Renal cortical epithelial cell (primary cell): Measurements from ENCODE around the gene LTA4H. TPM values are rescaled to one million over a fixed set of nuclear protein-coding genes. Genes with fewer than 3 reads are reported as not detected.
"Not testable (repeated sequence)": the region's sequence is repeated elsewhere in the genome, so short reads cannot be mapped to it uniquely, and the experiment has no call there.

Experiments
- DNase-seq: peaks from one replicate; pipeline ENCODE4 v3.0.0-alpha.2; 2011; ENCODE audit warnings: low read depth
- total RNA-seq: library from RNA; depleted of rRNA; stranded (reverse); fragments of >200 nt; gene quantifications from 2 replicates; pipeline ENCODE4 v1.2.3, GENCODE V29; 2014

Gene LTA4H
- total RNA-seq, 1 donor from 2014 or later, result 112 TPM

DNA sequence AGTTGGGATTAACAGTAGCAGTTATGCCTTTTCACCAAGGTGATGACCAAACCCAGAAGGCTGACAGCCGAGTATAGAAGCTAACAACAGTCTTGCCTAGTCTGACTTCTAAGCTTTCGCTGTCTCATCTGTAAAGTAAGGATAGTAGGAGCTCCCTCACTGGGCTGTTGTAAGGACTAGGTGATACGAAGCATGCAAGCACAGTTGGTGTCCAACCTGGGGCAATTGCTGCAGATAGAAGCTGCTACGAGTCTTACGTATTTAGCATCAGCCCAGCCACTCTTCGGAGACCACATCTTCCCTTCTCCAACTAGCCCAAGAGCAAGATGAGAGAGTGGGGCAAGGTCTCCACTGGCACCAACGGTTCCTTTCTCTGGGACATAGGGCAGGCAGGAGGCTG is 45.3 kb downstream of the LTA4H start:
- DNase-seq, result no peak

DNA sequence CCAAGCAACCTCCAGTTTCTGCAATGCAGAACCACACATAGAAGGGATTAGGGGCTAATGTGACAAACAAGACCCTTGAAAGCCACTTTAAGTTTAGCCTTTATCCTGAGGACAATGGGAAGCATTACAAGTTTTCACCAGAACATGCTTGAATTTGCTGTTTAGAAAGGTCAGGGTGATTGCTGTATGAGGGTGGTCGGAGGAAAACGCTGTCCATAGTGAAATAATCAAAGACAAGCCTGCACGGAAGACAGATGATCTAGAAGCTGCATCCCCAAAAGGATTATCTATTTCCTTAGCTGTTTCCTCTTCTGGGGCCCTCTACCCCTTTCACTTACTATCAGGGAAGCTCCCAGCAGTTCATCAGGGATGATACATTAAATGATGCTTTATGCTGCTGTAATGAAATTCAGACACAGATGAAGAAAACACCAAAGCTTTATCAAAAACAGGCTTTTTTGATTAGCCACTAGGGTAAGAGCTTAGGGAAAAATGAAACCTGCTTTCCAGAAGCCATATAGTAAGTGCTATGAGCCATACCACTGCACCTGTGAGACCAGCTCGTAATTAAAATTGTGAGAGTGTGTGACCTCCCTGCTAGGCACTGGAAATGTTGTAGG is 45.8 kb downstream of the LTA4H start:
- DNase-seq, result no peak

DNA sequence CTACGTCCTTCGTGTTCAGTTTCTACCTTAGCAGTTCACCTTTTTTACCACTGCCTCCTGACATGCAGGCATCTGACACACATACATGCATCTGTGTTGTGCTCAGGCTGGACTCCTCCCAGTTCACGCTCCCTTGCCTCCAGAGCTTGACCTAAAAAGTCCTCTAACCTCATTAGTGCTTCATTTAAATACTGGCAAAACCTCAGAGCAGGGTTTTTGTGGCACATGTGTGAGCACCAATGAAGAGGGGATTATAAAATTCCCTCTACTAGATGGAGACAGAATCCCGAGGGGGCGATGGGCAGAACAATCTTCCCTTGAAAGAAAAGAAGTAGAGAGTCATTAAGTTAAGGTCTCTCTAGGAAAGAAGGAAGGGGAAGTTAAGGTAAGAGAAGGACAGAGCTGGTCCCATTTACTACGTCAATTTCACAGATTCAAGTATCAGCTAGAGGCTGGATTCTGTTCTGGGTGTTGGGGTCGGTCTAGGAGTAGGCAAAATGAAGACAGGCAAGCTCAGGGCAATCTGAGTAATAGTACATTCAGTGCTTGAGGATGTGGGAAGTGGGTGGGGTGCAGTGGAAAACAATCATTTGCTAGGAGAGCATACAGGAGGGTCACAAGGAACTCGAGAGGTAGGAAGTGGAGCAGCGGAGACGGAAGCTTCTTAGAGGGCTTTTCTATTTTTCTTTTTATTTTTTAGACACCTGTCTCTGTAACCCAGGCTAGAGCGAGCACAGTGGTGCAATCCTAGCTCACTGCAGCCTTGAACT is 46.7 kb downstream of the LTA4H start:
- no peak for DNase-seq

DNA sequence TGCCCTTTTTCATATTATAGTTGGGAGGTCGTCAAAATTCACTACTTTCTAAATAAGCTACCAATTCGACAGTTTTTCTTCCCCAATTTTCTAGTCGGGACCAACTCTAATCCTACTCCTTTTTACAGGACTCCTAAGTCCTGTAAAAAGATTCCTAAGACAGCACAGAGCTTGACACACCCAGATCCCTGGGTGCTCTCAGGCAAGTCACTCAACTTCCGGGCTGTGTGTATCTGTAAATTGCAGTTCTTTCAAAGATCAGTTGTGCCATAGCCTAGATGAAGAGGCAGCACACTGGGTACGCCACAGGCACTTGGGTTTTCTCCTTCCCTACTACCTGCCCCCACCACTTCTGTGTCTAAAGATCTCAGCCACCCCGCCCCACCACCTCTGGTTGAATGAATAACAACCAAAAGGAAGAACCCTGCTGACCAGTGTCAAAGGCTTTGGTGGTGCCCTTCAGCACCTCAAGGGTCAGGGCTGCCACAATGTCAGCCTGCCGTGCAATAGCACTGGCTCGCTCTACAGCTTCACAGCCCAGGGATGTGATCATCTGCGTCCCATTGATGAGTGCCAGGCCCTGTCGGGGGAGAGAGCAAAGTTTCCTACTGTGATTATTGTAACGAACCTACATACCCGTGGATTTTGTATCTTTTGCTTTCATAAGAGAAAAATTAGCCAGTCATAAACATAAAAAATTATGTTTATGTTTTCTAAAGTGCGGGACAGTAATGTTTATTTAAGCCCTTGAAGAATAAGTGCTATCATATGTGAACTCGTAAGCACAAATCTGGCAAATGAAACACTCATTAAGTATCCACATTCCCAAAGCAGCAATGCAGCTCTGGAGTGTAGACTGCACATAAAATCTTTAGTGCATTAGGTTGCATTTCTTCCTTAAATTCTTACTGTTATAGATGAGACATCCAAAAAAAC is 48.5 kb downstream of the LTA4H start:
- DNase-seq, result no peak

DNA sequence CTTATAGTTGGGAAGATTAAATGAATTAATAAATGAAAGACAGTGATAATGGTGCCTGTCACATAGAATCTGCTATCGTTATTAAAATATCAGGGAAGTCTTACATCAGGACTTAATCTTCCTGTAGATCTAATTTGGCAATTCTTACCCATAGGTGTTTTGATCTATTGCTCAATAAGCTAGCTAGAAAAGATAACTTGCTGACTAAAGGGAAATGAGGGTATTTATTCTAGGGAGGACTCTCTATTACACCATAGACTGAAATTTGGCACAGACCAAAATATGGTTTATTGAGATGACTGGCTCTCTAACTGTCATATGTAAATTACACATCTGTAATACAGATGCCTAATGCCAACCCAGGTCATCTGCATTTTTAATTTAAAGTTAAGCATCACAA is 50.7 kb downstream of the LTA4H start:
- DNase-seq, result no peak

DNA sequence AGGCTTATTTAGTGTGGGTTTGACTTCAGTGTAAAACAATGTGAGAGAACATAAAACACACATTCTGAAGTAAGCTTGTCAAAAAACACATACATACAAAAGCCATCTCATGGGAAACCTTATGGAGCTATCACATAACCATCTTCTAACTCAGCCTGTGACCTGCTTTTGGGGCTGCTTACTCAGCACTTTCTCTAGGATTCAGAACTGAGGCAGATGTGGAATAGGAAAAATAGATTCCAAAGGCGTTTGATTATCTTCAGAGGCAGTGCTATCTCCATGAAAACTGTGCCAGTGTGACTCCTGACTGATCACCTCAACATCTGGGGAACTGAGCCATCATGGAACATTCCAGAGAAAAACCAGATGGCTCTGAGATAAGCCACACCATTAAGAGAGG is 52.8 kb downstream of the LTA4H start:
- DNase-seq, result no peak

DNA sequence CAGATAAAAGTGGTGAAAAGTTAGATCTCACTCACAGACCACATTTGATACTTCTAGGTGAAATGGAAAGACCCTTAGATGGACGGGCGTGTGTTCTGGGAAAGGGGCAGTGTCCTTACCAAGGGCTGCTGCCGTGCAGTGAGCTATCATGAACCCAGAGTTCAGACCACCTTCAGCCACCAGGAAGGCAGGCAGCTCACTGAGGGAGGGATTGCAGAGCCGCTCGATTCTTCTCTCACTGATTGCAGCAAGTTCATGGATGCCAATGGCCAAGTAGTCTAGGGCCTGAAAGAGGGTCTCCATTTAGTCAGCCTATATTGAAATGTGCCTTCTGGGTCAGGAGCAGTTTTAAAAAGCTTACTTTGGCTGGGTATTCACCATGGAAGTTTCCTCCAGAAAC is 55.0 kb downstream of the LTA4H start:
- no peak for DNase-seq

DNA sequence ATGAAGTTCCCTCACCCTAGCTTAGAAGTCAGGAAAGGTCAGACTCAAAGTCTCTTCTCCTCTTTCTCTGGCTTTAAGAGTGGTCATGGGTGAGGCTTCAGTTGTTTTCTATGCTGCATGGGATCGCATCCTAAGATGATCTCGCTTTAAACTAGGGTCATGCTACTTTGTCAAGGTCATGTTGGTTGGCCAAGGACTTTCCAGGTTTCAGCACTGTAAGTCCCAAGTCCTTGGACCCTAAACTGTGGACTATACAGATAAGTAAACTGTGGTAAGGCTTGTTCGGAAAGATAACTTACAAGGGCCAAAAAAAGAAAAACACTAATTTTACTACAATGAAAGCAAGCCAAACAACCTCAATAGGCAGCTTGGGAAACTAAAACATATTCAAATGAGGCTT is 56.6 kb downstream of the LTA4H start:
- no peak for DNase-seq

DNA sequence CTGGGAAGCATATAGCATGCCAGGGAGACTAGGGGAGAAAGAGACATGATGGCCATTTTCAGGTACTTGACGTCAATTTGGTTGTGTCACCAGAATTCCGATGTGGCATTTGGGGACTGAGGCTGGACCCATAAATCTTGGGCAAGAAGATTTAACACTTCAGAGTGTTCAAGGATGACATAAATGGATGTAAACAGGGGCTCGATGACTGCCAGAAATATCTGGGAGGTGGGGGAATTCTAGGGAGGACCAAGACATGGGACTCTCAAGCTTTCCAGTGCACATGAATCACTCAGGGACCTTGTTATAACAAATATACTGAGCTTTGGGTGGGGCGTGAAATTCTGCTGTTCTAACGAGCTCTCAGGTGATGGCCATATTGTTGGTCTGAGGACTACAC is 57.0 kb downstream of the LTA4H start:
- DNase-seq, result no peak

DNA sequence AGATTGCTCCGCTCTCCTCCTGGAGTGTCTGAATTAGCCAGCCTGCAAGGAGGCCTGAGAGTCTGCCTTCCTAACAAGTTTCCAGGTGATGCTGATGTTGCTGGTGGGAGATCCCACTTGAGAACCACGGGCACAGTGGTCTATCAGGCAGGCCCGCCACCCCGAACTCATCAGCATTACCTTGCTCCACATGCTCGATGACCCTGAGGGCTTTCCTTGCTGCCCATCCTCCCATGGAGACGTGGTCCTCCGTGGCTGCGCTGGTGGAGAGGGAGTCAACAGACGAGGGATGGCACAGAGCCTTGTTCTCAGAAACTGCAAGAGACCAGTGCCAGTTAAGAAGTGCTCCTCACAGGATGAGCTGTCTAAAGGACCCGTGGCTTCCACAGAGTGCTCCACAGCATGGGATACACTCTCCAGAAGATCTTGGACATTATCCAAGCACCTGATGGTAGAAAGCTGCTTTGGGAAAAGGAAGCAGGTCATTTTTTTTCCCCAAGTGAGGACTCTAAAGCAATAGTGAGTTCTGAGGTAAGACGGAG is 57.6 kb downstream of the LTA4H start:
- DNase-seq, result no peak

DNA sequence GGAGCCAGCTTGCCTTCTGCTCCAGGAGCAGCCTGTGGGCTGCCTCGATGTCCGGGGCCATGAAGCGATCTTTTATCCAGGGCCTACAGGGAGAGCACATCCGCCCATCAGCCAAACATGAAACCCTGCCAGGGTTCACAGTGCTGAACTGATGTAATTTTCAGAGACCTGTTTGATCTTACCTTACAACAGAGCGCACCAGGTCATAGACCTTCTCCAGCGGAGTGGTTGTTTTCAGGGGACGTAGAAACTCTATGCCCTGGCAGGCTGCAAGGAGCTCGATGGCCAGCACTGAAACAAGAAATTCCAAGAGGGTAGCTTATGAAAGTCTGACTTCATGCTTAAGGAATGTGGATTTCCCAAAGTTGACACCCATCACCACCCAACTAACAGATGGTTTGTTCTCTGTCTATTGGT is 59.0 kb downstream of the LTA4H start:
- DNase-seq, result peak; percentile 51

DNA sequence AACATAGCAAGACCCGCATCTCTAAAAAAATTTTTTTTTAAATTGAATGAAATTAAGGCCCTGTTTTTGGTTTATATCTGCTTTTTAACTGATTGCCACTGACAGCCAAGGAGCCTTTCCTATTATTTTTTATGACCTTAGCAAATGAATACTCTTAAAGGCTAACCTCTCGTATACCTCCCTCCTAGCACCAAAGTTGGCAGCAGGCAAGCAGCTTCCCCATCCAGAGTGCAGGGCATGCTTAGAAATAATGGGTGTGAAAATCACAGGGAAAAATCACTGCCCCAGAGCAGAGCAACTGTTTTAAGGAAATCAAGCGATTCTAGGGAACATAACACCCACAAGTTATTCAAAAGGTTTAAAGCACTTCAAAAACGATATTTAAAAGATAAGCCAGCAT is 59.9 kb downstream of the LTA4H start:
- no peak for DNase-seq

DNA sequence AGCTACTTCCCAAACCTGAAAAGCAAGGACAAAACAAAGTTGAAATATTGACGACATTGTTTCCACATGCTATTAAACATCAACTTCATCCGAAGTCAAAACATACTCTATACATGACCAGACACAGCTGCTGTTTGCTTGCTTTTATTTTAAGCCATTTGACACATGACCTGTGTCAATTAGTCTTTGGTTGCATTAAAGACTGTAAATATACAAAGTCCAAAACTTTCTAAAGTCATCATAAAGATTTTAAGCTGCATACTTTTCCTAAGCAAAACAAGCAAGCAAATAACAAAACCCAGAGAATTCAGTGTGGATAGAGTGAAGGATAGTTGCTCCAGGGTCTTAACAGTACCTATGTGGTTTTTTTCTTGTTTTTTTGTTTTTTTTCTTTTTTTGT is 61.0 kb downstream of the LTA4H start:
- no peak for DNase-seq

DNA sequence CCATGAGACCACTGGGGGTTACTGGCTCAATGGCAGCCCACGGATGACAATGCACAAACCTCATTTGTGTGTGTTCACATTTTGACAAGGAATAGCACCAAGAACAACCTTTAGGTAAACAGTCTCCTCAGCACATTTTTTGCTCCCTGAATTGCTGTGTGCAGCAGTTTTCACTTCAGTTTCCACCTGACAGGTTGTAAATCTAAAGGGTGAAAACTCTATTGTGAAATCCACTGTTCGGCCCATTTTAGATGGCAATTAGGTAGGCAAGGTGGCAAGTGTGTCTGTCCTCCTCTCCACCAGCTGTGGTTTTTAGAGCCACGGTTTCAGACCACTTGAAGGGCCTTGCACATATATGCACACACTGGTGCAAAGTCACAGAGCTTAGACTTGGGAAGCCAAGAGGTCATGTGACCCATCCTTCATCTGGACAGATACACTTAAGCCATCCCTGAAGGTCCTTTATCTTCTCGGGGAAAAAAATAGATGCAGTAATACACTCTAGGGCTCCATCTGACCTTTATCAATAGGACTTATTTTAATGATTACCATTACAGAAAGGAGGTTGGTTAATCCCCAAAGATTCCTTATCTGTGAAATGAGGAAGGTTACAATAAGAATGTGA is 62.4 kb downstream of the LTA4H start:
- DNase-seq, result peak; percentile 22

DNA sequence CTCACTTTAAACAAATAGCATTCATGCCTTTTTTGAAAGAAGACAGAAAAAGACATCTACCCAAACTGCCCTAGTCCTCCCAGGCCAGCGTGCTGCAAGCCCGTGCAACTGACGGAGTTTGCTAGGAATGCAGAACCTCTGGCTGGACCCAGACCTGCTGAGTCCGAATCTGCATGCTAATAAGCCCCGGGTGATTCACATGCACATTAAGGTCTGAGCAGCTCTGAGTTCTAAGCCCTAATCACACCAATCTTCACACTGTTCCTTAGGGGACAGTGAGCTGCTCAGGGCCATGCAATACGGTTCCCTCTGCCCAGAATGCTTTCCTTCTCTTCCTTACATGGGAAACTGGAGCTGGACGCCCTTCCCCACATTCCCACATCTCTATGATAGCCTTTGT is 64.5 kb downstream of the LTA4H start:
- DNase-seq, result peak; percentile 70

DNA sequence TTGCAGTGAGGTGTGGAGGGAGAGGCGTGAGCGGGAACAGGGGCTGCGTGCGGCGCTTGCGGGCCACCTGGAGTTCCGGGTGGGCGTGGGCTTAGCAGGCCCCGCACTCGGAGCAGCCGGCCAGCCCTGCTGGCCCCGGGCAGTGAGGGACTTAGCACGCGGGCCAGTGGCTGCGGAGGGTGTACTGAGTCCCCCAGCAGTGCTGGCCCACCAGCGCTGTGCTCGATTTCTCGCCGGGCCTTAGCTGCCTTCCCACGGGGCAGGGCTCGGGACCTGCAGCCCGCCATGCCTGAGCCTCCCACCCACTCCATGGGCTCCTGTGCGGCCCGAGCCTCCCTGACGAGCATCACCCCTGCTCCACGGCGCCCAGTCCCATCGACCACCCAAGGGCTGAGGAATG is 66.3 kb downstream of the LTA4H start:
- DNase-seq, result not testable (repeated sequence)

DNA sequence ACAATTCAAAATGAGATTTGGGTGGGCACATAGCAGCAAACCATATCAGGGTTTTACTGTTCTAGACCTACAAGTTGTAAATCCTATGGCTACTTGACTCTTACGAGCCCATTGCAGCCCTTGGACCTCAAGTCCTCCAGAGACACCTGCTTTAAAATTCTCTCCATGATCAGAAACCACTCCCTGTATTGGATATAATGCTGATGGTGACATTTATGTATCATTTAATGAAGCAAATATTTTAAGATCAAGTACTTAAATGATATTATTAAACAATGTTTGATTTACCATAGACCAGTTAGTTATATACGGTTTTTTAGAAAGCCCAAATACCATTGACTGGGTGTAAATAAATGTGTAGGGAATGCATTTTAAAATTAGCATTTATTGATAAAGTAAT is 68.1 kb downstream of the LTA4H start:
- no peak for DNase-seq

DNA sequence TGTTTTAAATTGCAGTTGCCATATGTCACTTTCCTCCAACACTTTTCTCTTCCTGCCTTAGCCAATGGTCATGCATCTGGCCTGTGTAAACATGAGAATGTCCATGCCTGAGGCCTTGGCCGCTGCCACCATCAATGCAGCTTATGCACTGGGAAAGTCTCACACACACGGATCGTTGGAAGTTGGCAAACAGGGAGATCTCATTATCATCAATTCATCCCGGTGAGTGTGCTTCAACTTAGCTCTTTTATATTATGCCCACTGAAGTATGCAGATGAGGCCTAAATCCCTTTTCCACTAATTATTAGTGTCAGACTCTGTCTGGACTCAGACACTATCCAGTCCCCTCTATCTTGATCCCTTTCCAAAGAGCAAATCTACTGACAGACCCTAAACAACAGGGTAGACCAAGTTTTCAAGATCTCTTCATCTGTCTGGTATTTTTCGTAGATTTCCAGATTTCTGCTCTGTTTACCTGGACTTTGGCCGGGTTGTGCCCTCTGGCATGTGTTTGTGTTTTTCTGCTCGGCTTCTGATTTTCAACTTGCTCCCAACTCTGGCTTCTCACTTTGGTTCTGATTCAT is 69.0 kb downstream of the LTA4H start:
- no peak for DNase-seq

DNA sequence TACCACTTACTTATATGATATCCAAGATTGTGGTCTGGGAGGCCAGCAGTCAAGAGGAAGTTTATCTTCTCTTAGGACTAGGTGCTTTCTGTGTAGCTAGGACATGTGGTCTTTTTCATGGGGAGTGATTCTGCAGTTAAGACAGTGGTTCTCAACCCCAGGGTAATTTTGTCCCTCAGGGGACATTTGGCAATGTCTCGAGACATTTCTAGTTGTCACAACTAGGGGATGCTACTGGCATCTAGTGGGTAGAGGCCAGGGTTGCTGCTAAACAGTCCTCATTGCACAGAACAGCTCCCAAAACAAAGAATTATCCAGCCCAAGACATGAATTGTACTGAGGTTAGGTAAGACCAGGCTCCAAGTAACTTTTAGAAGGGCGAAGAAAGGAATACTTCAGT is 72.3 kb downstream of the LTA4H start:
- DNase-seq, result no peak

DNA sequence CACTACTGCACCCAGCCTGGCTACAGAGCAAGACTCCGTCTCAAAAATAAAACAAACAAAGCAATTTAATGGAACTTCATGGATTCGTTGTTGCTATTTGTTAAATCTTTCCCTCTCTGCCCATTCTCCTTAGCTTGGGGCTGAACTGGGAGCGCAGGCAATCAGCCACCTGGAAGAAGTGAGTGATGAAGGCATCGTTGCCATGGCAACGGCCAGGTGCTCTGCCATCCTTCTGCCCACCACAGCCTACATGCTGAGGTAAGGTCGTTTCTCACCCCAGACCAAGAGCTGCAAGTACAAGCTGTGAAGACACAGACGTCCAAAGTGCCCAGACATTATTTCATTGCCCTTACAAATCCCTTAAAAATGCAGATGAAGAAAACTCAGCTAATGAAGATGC is 73.2 kb downstream of the LTA4H start:
- DNase-seq, result no peak

DNA sequence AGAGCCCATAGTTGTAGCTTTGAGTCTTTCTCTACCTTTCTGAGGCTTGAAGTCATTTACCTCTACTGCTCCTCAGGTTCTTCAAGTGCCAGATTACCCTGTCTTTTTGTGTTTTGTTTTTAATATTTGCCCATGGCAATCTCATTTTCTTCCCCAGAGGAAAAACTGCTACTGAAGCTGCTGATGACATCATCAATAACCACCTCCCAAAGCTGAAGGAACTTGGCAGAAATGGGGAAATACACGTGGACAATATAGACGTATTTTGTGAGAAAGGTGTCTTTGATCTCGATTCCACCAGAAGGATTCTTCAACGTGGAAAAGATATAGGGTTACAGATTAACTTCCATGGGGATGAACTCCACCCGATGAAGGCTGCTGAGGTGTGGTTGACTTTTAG is 75.1 kb downstream of the LTA4H start:
- DNase-seq, result no peak

DNA sequence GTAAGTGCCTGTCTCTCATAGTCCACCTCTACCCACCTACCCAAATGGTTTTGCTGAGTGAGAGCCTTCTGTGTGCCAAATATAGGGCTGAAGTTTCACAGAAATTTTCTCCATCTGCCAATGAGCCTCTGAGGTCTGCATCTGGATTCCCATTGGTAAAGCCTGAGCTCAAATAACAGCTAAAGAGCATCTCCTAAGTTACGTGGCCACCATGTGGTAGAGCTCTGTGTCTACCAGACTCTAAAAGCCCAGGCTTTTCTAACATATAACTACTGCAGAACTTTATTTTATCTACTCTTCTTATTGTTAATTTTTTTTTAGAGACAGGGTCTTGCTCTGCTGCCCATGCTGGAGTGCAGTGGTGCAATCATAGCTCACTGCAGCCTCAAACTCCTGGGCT is 76.3 kb downstream of the LTA4H start:
- DNase-seq, result no peak
